Loucy (cell line): ENCODE results near the gene AMBRA1.

Source experiments
- EZH2phosphoT487 ChIP-seq: fragments of 200-600 bp; IDR thresholded peaks from 2 replicates; pipeline ENCODE4 v1.6.1; 2018; ENCODE audit warnings: antibody characterized with exemption, mild to moderate bottlenecking, moderate library complexity, borderline replicate concordance
- TF ChIP-seq, protein P1 (sequence below): fragments of 200-600 bp; sonication (generic); conservative IDR thresholded peaks from 2 replicates; pipeline ENCODE4 v1.5.1; 2014; ENCODE audit warnings: mild to moderate bottlenecking, antibody characterized with exemption, low read length

DNA sequence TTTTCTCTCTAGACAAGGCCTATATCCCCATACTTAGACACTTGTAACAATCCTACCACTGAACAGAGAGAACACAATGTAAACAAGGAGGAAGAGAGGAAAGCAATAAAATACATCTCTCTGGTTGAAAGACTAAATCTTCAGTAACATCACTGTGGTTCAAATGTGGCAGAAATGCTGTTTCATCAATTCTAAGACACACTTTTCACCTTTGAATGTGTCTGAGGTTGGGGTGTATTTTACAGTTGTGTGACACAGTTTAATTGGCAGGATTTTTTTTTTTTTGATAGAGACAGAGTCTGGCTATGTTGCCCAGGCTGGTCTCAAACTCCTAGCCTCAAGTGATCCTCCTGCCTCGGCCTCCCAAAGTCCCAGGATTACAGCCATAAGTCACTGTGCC, 79.5 kb downstream of the AMBRA1 start:
- TF ChIP-seq, protein P1, sequence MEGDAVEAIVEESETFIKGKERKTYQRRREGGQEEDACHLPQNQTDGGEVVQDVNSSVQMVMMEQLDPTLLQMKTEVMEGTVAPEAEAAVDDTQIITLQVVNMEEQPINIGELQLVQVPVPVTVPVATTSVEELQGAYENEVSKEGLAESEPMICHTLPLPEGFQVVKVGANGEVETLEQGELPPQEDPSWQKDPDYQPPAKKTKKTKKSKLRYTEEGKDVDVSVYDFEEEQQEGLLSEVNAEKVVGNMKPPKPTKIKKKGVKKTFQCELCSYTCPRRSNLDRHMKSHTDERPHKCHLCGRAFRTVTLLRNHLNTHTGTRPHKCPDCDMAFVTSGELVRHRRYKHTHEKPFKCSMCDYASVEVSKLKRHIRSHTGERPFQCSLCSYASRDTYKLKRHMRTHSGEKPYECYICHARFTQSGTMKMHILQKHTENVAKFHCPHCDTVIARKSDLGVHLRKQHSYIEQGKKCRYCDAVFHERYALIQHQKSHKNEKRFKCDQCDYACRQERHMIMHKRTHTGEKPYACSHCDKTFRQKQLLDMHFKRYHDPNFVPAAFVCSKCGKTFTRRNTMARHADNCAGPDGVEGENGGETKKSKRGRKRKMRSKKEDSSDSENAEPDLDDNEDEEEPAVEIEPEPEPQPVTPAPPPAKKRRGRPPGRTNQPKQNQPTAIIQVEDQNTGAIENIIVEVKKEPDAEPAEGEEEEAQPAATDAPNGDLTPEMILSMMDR: no peak
- no peak for TF ChIP-seq EZH2phosphoT487
